LoVo (cell line): Measurements from ENCODE around the gene PRRG3.

Experiments
- DNase-seq: peaks from one replicate; pipeline ENCODE4 v3.0.0-alpha.2; 2016; ENCODE audit warnings: low spot score

PRRG3 gene

GRCh38 chrX:151743651-151744470, 48.6 kb downstream of the PRRG3 start:
- no peak for DNase-seq

- DNase-seq: no peak
These were observed 50.4 kb downstream of the PRRG3 start for GRCh38 chrX:151745651-151746050.

- no peak for DNase-seq
These were observed 51.2 kb downstream of the PRRG3 start for GRCh38 chrX:151746502-151746901.

- DNase-seq: no peak
These were observed 55.3 kb downstream of the PRRG3 start for GRCh38 chrX:151750511-151750910.

- no peak for DNase-seq
These were observed 57.6 kb downstream of the PRRG3 start for GRCh38 chrX:151752847-151753246.

- peak; percentile 39 for DNase-seq
These were observed 58.2 kb downstream of the PRRG3 start for GRCh38 chrX:151753313-151754046.

GRCh38 chrX:151754047-151754429, 58.8 kb downstream of the PRRG3 start:
- peak; percentile 1 for DNase-seq

- DNase-seq: no peak
These were observed 59.5 kb downstream of the PRRG3 start for GRCh38 chrX:151754641-151755215.
